ENCODE results near the gene NDUFB11.

NDUFB11 gene

DNA sequence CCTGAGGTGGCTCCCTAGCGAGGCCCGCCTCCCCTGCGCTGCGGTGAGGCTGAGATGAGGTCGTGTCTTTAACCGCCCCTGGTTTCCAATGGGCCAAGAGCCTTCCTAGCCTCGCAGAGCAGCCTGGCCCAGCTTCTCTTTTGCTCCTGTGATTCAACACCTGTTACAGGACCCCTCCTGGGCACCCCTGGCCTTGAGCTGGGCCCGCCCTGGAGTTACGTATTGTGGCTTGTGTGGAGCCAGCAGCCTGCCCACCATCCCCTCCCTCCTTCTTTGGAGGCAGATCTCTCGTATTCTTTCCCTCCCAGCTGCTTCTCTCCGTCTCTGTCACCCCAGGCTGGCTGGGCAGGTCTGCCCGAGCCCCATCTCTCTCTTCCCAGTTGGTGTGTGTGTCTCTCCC is 29.9 kb upstream of the NDUFB11 start:
- DNase-seq, result no peak

DNA sequence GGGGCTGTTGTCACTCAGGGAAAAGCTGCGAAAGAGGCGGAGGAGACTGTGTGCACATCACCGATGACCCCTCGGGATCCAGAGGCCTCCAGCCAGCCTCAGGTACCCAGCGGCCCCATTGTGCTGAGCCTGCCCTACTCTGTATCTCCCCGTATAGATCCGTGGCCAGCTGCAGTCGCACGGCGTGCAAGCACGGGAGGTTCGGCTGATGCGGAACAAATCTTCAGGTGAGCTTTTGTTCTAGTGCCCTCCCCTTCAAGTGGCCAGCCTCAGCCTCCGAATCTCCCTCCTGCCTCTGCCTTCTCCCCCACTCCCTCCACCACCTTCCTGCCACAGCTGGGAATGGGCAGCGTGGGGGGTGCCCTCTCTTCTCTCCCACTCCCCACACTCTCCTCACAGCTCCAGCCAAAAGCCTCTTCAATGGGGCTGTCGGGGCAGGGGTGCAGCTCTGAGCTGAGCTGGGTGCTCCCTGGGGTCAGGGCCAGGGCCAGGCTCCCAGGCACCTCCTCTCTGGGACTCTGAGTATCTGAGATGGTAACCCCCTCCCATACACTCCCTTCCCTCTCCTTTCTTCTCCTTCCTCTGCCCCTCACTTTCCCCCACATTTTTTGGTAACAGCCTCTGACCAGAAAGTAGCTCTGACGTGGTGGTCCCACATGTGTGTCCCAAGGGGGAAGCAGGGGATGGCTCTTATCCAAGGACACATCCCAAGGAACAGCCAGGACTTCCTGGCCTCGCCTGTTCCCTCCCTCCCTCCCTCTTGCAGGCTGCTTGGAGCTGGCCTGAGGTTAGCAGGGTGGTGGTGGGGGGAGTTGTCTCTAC is 28.7 kb upstream of the NDUFB11 start:
- no peak for DNase-seq

DNA sequence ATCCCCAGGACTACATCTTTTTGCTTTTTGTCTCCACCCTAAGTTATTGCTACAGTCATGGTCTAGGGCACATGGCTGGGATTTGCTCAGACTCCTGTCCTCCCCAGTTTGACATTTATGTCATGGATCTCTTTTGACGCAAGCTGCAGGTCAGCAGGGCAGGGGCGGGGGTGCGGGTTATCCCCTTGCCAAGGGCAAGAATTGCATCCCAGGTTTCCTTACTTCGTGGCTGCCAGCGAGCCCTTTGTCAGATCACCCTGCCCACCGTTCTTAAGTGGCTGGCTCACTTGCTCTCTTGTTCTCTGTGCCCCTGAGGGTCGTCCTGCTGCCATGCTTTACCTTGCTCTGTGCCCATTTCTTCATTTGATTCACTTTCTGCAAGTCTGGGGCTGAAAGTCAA is 28.0 kb upstream of the NDUFB11 start:
- DNase-seq, result no peak

DNA sequence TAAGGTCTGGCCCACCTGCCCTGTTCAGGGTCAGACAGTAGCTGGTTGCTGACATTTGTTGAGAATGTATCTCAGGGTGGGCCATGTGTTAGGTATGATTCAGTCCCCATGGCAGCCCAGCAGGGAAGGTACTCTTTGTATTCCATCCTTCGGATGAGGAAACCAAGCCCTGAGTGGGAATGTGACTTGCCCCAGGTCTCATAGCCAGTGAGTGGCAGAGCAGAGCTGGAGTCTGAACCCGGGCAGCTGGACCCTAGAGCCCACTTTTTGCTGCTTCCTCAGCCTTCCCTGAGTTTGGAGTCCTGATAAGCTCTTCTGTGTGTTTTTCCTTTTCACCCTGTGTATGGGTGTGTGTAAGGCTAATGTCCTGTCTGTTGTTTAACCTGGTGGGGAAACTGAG is 27.5 kb upstream of the NDUFB11 start:
- DNase-seq, result no peak

DNA sequence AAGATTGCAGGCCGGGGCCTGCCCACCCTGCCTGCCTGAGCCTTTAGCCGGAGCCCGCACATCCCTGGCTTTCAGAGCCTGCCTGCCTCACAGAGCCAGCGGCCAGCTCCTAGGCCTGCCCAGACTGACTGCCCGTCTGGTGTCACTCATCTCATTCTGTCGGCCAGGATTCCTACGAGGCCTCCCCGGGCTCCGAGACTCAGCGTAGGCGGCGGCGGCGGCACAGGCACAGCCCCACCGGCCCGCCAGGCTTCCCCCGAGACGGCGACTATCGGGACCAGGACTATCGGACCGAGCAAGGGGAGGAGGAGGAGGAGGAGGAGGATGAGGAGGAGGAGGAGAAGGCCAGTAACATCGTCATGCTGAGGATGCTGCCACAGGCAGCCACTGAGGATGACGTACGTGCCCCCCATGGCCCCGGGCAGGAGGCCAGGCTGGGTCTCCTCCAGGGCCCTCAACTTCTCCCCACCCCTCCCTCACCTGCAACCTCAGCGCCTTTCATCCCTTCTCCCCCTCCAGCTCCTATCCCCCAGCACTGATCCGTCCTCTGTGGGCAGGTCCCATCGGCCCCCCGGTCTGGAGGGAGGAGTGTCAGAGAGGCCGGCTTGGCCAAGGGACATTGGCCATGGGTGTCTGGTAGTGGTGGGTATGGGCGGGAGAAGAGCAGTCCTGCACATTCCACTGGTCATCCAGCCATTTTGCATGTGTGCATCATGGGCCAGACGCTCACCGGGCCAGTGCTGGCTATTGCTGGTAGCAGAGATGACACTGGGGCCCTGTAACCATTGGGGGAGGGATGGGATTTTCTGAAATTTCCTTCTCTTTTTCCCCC is 26.6 kb upstream of the NDUFB11 start:
- DNase-seq, result no peak

DNA sequence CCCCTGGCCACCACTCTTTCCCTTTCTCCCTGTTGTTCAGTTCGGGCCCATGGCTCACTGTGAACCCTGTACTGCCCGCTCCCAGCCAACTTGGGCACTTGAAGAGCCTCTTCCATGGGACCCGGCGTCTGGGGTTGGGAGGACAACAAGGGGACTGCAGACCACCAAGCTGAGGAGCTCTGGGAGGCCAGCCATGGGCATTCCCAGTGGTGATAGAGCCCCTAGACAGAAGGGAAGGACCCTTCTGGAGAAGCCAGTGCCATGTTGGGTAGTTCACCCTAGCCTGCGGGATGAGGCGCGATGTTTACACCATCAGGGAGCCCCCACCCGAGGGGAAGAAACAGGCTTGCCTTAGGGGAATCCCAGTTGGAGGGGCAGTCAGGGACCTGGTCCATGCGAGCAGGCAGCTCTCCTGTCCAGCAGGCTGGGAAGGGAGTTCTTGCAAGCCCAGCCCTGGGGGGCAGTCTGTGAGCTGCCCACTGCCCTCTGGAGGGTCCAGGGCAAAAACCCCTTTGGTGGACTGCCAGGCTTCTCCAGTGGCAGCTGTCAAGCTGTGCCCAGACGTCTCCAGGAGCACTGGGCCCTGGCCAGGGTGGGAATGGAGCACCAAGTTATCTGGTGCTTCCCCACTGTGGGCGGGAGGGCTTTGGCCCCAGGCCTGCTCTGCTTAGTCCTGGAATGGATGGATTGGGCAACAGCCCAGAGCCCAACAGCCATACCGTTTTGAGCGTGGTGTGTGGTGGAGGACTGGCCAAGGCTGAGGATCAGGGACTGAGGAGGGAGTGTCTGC is 25.4 kb upstream of the NDUFB11 start:
- no peak for DNase-seq

DNA sequence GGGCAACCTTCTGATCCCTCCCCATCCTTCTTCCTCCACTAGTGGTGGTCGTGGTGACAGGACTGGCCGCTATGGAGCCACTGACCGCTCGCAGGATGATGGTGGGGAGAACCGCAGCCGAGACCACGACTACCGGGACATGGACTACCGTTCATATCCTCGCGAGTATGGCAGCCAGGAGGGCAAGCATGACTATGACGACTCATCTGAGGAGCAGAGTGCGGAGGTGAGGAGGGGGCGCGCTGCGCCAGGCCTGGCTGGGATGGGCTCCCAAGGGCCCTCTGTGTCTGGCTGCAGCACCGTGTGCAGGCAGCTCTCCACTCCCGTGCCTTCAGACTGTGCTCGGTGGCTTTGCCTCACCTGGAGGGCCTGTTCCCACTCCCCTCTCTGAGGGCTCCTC is 24.8 kb upstream of the NDUFB11 start:
- DNase-seq, result no peak

DNA sequence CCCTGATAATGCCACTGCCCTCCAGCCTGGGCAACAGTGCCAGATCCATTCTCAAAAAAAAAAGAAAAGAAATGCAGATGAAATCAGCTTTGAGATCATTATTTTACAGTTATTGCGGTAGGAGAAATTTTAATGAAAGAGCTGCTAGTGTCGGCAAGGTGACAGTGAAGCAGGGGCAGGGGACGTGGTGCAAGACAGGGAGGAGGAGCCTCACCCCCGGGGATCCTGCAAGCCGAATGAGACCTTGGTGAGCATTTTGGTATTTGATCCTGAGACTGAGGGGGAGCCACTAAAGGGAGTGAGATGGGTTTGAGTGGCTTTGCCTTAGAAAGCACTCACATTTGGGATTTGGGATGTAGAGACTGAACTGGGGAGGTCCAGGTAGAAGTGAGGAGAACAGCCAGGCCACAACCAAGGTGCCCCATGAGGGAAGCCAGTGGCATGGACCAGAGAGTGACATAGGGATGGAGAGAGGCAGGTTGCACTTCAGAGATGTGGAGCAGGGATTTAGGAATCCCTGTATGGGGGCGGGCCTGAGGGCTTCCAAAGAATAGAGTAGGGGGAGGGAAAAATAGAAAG is 24.1 kb upstream of the NDUFB11 start:
- DNase-seq, result no peak

DNA sequence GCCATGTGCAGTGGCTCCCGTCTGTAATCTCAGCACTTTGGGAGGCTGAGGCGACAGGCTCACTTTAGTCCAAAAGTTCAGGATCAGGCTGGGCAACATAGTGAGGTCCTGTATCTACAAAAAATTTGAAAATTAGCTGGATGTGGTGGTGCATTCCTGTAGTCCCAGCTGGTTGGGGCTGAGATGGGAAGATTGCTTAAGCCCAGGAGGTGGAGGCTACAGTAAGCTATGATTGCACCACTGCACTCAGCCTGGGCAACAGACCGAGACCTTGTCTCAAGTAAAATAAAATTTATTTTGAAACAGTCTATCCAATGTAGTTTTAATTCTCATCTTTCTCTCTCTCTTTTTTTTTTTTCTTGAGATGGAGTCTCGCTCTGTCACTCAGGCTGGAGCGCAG is 21.6 kb upstream of the NDUFB11 start:
- no peak for DNase-seq

DNA sequence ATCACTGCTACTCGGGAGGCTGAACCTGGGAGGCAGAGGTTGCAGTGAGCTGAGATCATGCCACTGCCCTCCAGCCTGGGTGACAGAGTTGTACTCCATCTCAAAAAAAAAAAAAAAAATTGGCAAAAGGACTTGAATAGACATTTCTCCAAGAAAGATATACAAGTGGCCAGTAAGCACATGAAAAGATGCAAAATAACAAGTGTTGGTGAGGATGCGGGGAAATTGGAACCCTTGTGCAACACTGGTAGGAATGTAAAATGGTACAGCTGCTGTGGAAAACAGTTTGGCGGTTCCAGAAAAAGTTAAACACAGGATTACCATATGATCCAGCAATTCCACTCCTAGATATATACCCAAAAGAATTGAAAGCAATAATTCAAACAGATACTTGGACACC is 19.9 kb upstream of the NDUFB11 start:
- DNase-seq, result no peak

DNA sequence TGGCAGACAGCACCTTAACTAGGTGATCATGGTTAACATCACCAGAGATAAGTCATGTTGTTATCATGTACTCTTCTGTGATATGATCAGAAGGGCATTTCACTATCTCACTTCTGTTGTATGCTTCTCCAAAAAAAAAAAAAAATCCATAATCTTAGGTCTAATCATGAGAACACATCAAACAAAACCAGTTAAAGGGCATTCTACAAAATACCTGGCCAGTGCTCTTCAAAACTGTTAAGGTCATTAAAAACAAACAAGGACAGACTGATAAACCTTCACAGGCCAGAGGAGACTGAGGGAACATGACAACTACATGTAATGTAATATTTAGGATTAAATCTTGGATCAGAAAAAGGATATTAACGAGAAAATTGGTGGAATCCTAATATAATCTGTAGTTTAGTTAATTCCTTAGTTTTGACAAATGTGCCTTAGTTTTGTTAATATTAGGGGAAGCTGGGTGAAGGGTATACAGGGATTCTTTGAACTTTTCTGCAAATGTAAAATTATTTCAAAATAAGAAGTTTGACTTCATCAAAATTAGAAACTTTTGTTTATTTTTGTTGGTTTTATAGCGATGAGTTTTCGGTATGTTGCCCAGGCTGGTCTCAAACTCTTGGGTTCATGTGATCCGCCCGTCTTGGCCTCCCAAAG is 18.6 kb upstream of the NDUFB11 start:
- DNase-seq, result no peak

DNA sequence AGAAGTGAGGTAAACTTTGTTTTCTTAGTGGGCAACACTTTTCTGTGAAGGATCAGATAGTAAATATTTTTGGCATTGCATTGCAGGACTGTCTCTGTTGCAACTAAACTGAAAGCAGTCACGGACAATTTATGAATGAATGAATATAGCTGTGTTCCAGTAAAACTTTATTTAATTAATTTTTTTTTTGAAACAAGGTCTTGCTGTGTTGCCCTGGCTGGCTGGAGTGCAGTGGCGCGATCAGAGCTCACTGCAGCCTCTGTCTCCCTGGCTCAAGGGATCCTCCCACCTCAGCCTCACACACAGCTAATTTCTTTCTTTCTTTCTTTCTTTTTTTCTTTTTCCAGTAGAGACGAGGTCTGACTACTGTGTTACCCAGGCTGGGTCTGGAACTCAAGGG is 16.3 kb upstream of the NDUFB11 start:
- DNase-seq, result no peak

DNA sequence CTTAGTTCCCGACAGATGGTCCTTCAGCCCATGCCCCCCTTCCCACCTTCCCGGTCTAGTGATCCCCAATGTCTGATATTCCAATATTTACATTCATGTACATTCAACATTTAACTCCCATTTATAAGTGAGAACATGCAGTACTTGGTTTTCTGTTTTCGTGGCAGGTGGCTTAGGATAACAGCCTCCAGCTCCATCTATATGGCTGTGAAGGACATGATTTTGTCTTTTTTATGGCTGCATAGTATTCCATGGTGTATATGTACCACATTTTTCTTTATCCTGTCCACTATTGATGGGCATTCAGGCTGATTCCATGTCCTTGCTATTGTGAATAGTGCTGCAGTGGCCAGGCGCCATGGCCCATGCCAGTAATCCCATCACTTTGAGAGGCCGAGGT is 14.3 kb upstream of the NDUFB11 start:
- no peak for DNase-seq

DNA sequence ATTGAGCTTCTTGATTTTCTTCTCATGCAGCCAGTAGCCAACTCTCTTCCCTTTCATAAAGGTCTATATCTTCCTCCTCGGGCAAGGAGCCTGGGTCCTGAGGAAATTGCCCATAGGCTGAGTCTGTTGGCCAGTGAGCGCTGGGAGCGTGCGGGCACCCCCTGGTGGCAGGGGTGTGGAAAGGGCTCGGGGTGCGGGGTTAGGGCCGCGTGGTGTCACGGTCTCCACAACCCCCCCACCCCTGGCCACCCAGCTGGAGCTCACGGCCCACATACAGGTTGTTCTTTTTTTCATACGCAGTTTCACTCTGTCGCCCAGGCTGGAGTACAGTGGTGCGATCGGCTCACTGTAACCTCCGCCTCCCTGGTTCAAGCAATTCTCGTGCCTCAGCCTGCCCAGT is 13.6 kb upstream of the NDUFB11 start:
- no peak for DNase-seq

DNA sequence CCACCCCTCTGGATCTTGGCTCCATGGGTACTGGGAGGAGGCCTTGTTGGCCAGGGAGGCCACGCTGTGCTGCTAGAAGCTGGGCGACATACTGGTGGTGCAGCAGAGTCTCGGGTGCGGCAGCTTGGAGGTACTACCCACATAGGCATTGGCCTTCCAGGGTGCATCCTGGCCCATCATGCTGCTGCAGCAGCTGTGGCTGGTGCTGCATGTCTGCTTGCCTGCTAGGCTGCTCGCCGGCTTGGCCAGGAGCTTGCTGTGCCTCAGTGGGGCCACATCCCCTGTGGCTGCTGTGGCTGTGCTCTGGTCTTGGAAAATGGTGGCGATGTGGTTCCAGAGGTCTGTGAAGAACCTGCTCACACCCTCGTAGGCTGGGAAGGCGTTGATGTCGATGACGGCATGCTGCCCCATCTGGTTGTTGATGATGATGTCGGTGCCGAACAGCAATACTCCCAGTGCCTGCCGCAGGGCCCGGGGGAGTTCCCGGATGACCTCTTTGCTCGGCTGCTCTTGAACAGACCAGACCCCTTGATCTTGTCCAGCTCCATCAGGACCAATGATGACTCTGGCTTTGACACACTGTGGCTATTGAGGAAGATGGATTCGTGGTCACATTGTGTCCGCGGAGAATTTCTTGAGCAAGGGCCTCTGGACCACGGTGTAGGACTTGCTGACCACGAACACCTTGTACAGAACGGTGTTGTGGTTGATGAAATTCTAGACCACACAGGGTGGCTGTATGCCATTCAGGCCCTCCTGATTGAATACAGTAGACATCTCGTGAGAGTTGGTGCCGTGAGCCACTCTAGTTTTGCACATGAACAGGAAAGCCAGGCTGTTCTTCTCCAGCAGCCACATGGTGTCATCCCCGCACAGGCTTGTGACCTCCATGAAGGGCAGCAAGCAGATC is 12.4 kb upstream of the NDUFB11 start:
- no peak for DNase-seq

DNA sequence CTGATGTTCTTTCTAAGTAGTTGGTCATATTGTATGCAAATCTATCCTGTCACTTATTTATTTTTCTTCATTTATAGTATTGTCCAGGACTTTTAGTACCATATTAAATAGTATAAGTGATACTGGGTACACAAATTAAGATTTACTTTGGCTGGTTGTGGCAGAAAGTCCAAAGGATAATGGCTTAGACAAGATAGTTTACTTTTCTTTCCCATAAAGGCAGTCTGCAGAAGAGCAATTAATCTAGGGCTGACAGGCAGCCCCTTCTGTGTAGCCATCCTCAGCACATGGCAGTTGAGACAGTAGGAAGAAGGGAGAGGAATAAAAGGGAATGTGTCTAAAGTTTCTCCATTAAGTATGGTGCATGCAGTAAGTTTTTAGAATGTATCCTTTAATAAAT is 6.9 kb upstream of the NDUFB11 start:
- no peak for DNase-seq

DNA sequence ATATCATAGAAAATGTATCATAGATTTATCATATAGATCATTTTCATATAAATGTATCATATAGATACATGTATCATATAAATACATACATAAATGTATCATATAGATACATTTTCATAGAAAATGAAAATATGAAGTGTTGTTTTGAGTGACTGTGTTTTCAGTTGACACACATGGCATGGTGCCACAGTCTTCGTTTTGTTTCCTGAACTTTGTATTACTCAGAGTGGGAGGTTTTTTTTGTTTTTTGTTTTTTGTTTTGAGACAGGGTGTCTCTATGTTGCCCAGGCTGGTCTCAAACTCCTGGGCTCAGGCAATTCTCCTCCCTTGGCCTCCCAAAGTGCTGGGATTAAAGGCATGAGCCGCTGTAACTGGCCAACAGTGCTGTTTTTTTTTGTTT is 4.4 kb upstream of the NDUFB11 start:
- DNase-seq, result no peak

DNA sequence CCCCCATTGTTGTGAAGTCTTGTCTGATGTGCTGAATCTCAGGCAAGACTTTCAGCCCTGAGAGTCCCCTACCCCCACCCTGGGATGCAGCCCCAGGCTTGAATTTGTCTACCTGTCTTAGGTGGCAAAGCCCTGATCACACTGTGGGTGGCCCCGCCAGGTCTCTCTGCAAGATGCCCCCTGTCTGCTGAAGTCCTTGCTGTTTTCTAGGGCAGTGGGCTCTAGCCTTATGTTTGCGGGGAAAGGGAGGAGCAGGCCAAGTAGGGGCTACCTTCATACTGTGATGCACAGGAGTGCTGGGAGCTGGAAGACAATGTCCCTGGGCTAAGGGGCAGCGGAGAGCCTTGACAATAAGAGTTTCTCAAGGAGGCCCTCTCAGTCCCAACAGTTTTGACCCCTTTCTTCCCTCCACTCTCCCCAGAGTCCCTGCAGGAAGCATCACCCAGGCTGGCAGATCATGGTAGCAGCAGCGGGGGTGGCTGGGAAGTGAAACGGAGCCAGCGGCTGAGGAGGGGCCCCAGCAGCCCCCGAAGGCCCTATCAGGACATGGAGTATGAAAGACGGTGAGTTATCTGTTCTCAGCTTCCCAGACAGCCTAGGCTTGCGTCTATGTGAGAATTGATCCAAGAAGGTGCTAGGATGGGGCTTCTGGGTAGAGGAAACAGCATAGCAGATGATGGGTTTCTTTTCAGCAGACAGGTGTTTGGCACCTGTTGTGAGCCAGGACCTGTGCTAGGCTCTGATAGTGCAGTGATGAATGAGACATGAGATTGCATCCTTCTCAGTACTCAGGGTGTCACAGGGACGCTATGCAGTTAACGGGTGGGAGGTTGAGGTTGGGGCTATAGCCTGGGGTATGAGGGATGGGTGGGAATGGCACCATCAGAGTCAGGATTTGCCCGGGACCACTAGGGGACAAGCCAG is 2.7 kb upstream of the NDUFB11 start:
- DNase-seq, result no peak

DNA sequence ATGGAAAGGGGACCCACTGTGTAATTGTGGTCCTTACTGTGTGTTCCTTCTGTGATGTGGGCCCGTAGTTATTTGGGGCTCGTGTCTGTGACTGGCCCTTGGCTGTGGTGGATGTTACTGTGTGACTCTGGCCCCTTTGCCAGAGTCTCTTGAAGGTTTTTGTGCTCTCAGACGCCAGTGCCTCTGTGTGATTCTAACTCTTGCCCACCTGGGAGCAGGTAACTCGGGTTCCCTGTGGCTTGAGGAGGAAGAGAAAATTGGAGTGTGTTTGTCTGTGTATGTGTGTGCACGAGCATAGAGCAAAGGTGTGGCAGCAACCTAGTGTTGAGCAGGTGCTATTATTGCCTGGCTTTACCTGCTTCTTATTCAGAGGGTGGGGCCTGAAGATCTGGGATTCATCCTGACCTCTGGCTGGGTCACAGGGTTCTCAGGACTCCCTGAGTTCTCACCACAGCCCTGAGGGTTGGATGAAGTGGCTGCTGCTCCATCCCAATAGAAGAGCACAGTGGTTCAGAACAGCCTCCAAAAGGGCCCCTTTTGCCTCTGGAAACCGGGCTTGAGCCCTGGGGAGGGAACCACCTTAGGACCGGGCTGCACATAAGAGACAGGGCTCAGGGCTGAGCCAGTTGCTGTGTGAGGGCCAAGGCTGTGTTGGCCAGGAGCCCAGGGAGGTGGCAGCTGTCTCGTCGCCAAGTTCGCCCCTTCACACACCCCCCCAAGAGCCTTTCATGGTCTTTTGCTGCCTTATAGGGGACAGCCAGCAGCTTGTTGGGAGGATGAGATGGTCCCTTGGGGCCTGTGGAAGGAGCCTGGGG is 1.8 kb upstream of the NDUFB11 start:
- DNase-seq, result peak; percentile 12
